Measurements from ENCODE around the gene MROH2B. TPM values are rescaled to one million over a fixed set of nuclear protein-coding genes. Genes with fewer than 3 reads are reported as not detected.

MROH2B gene
- polyA plus RNA-seq, 1 donor (not counting 4 experiments of a cell fraction or from before 2014, with no cell fraction given), result not detected

DNA sequence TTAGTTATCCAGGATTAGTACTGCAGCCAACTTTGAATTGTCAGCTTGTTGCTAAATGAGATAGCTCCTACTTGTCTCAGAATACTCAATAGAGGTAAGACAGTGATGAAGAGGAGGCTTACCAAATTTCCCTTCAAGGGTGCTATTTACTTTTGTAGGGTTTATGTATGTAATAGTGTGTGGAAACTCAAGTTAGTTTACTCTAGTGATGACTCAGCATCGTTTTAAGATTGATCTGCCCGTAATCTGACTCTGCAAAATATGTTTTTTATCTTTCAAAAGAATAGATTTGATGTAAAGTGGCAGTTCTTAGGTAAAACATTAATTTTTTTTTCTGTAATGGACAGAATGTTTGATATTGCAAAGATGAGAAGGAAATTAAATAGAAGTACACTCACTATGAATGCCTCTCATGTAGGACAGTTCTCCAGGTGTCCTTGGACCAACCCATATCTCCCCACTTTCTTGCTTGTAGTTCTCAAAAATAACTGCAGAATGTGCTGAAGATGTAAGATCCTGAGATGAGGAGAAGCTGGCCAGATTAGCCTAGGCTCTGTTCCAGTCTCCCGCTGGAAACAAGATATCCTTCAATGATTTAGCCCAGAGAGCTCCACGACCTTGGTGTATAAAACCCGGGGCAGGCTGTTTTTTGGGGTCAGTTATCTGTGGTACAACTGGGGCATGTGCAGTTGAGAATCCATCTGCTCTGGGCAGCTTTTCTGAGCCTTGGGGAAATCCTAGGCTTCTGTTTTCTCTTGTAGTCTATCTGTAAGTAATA lies 24.4 kb upstream of the MROH2B start:
- no peaks in the 10 kb centered on the region for H3K36me3 ChIP-seq (ENCODE audit: control insufficient read depth in 2 of 2, extremely low read depth in 1 of 2, insufficient read depth in 2 of 2, low read length in 2 of 2)
- dilution Hi-C loops (cut with MboI; ENCODE audit: extremely low pct_ligation_motif_present, low sequenced_read_pairs), result no loop called here
- no peaks in the 10 kb centered on the region for H3K27me3 ChIP-seq (ENCODE audit: control insufficient read depth, extremely low read depth, insufficient read depth, low read length)
- H3K79me2 ChIP-seq (ENCODE audit: control insufficient read depth, insufficient read depth, low read length), result no peaks in the 10 kb centered on the region
- H3K4me1 ChIP-seq (ENCODE audit: control insufficient read depth, extremely low read depth, insufficient read depth, low read length), result no peaks in the 10 kb centered on the region
- H3K27ac ChIP-seq (ENCODE audit: control insufficient read depth, insufficient read depth, low read length), result no peak overlapping the region
- H2AFZ ChIP-seq (ENCODE audit: control insufficient read depth, low read length), result no peak overlapping the region
- no peaks in the 10 kb centered on the region for H4K20me1 ChIP-seq (ENCODE audit: control insufficient read depth, extremely low read depth, insufficient read depth, low read length)
- H3K9ac ChIP-seq (ENCODE audit: control insufficient read depth, extremely low read depth, insufficient read depth, low read length), result no peak overlapping the region
- DNase-seq (ENCODE audit: low read depth, low spot score) (no peak), FAIRE-seq (no peak)
- TF ChIP-seq, protein P1, sequence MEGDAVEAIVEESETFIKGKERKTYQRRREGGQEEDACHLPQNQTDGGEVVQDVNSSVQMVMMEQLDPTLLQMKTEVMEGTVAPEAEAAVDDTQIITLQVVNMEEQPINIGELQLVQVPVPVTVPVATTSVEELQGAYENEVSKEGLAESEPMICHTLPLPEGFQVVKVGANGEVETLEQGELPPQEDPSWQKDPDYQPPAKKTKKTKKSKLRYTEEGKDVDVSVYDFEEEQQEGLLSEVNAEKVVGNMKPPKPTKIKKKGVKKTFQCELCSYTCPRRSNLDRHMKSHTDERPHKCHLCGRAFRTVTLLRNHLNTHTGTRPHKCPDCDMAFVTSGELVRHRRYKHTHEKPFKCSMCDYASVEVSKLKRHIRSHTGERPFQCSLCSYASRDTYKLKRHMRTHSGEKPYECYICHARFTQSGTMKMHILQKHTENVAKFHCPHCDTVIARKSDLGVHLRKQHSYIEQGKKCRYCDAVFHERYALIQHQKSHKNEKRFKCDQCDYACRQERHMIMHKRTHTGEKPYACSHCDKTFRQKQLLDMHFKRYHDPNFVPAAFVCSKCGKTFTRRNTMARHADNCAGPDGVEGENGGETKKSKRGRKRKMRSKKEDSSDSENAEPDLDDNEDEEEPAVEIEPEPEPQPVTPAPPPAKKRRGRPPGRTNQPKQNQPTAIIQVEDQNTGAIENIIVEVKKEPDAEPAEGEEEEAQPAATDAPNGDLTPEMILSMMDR (optimal IDR thresholded peaks at IDR 0.05 in 1 of 3, IDR thresholded peaks at IDR 0.05 in 1 of 3, conservative IDR thresholded peaks at IDR 0.05 in 1 of 3; ENCODE audit: extremely low read depth in 1 of 3, insufficient read depth in 2 of 3, low read length in 3 of 3), result no peak
- TF ChIP-seq EZH2 (IDR thresholded peaks at IDR 0.05; ENCODE audit: low read length), result no peak
- H3K9me1 ChIP-seq (ENCODE audit: control insufficient read depth, extremely low read depth, insufficient read depth, low read length), result no peaks in the 10 kb centered on the region
- H3K9me3 ChIP-seq (ENCODE audit: control insufficient read depth, low read depth, low read length), result no peaks in the 10 kb centered on the region
- no peak overlapping the region for H3K4me3 ChIP-seq (ENCODE audit: control insufficient read depth in 2 of 3, extremely low read depth in 1 of 3, insufficient read depth in 2 of 3, low read depth in 1 of 3, low read length in 3 of 3)
- H3K4me2 ChIP-seq (ENCODE audit: control insufficient read depth, extremely low read depth, insufficient read depth, low read depth, low read length), result no peak overlapping the region

DNA sequence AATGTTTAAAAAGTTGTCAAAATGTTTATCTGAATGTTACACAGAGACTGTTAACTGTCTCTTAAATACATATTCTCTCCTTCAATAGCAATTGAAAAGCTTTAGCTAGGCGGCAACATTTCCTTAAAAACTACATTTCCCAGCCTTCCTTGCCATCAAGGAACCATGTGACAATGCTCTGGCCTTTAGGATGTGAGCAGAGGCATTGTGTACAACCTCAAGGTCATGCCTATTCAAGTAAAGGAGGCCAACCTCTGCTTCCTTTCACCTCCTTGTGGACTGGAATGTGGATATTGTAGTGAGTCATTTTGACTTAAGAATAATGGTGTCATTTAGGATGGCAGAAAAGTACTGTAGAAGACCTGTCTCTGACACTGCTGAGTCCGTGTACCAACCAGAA lies 23.7 kb upstream of the MROH2B start:
- no peaks in the 10 kb centered on the region for H3K9me1 ChIP-seq (ENCODE audit: control insufficient read depth, extremely low read depth, insufficient read depth, low read length)
- no peaks in the 10 kb centered on the region for H3K79me2 ChIP-seq (ENCODE audit: control insufficient read depth, insufficient read depth, low read length)
- no peaks in the 10 kb centered on the region for H4K20me1 ChIP-seq (ENCODE audit: control insufficient read depth, extremely low read depth, insufficient read depth, low read length)
- no peak overlapping the region for H3K4me3 ChIP-seq (ENCODE audit: control insufficient read depth in 2 of 3, extremely low read depth in 1 of 3, insufficient read depth in 2 of 3, low read depth in 1 of 3, low read length in 3 of 3)
- H3K36me3 ChIP-seq (ENCODE audit: control insufficient read depth in 2 of 2, extremely low read depth in 1 of 2, insufficient read depth in 2 of 2, low read length in 2 of 2), result no peaks in the 10 kb centered on the region
- no peak overlapping the region for H3K9ac ChIP-seq (ENCODE audit: control insufficient read depth, extremely low read depth, insufficient read depth, low read length)
- dilution Hi-C loops (cut with MboI; ENCODE audit: extremely low pct_ligation_motif_present, low sequenced_read_pairs), result no loop called here
- no peaks in the 10 kb centered on the region for H3K4me1 ChIP-seq (ENCODE audit: control insufficient read depth, extremely low read depth, insufficient read depth, low read length)
- no peaks in the 10 kb centered on the region for H3K9me3 ChIP-seq (ENCODE audit: control insufficient read depth, low read depth, low read length)
- FAIRE-seq (no peak), DNase-seq (ENCODE audit: low read depth, low spot score) (no peak)
- TF ChIP-seq, protein P1 (optimal IDR thresholded peaks at IDR 0.05 in 1 of 3, IDR thresholded peaks at IDR 0.05 in 1 of 3, conservative IDR thresholded peaks at IDR 0.05 in 1 of 3; ENCODE audit: extremely low read depth in 1 of 3, insufficient read depth in 2 of 3, low read length in 3 of 3), result no peak
- TF ChIP-seq EZH2 (IDR thresholded peaks at IDR 0.05; ENCODE audit: low read length), result no peak
- H3K4me2 ChIP-seq (ENCODE audit: control insufficient read depth, extremely low read depth, insufficient read depth, low read depth, low read length), result no peak overlapping the region
- no peak overlapping the region for H2AFZ ChIP-seq (ENCODE audit: control insufficient read depth, low read length)
- H3K27ac ChIP-seq (ENCODE audit: control insufficient read depth, insufficient read depth, low read length), result no peak overlapping the region
- H3K27me3 ChIP-seq (ENCODE audit: control insufficient read depth, extremely low read depth, insufficient read depth, low read length), result no peaks in the 10 kb centered on the region
